Heart left ventricle (tissue), 13 donors: ENCODE data around the gene MALRD1.

Source experiments
- CTCF ChIP-seq, 12 donors: fragments of 200-600 bp; sonication (generic) in 4 of 12; IDR thresholded peaks; one replicate each; pipeline versions ENCODE4 v1.5.0 to v1.8.0; 2018 to 2022; ENCODE audit warnings: antibody characterized with exemption in 12 of 12, mild to moderate bottlenecking in 5 of 12
- POLR2A ChIP-seq, 2 donors: fragments of 450-650 bp; IDR thresholded peaks; one replicate each; pipeline ENCODE4 v1.6.1; 2017; ENCODE audit warnings: antibody characterized with exemption in 2 of 2, mild to moderate bottlenecking in 2 of 2, moderate library complexity in 2 of 2
- donor health status: ischemic (EF 13 %, LVEDD 7.1; RV severe dilation, severe dysfunction).
- donor health status: DM: no; HTN: yes; CAD: no.
- donor health status: DM: no; HTN: no; CAD: no.
- donor health status: ischemic (EF 25% LVEDD 6.9; RV normal size, moderate dysfunction).
- donor health status: ischemic (EF 25% LVEDD 5.7; RV mildly dilated, moderate dysfunction).
- donor health status: ischemic (EF 35%, LVEDD 5.7; RV mildly dilated, moderate dysfunction).
- donor health status: nonischemic (EF 11% LVEDD 7.7; RV severe dilation, severe dysfunction).
- donor health status: DM: yes; HTN: yes; CAD: no.
- donor health status: PGD.
- donor health status: ischemic (EF 29% LVEDD 5.4; RV normal size, mild dysfunction).
- donor health status: nonischemic (EF 23%, LVEDD 6.1; RV moderate dilation, normal function).

GRCh38 chr10:19651549-19651948 is 602.9 kb downstream of the MALRD1 start:
- TF ChIP-seq CTCF (IDR thresholded peaks at IDR 0.05) (no peak), POLR2A (IDR thresholded peaks at IDR 0.05) (no peak)
